IMR-90 (cell line): ENCODE measurements around the gene PIGA. TPM values are rescaled to one million over a fixed set of nuclear protein-coding genes. Genes with fewer than 3 reads are reported as not detected.

Source experiments
- ATAC-seq: fragments of 200-7000 bp; cut with Tn5 transposase; 2 replicates; pipeline ENCODE4 v1.9.1; 2020; ENCODE audit warnings: low read depth, mild to moderate bottlenecking, moderate library complexity
- BruUV-seq: library from RNA; stranded (reverse); fragments of 400-500 nt; replicated peaks from 2 replicates; lab custom pipeline; 2021; lab: Mats Ljungman, UMichigan
- CTCF ChIA-PET: fragments of 300-600 bp; formaldehyde crosslinking; extraction: SDS; loops from one replicate; lab custom pipeline; 2021; ENCODE audit warnings: antibody characterized with exemption; lab: Yijun Ruan, JAX
- POLR2A ChIA-PET: fragments of 300-600 bp; sonication (Branson Sonifier 250); formaldehyde crosslinking; loops from one replicate; lab custom pipeline; 2022; ENCODE audit warnings: antibody characterized with exemption; ENCODE audit not compliant: unreplicated experiment; lab: Charles Lee
- DNase-seq: peaks from one replicate; pipeline ENCODE4 v3.0.0; 2013
- H2AFZ ChIP-seq: replicated peaks from 2 replicates; pipeline ENCODE3; 2013; ENCODE audit warnings: low read length, mild to moderate bottlenecking; ENCODE audit not compliant: poor library complexity
- H2AK5ac ChIP-seq: 2 replicates; pipeline ENCODE4 v1.6.1; 2013; ENCODE audit warnings: low read depth, low read length, inconsistent platforms
- H2AK9ac ChIP-seq: replicated peaks from 2 replicates; pipeline ENCODE3; 2013; ENCODE audit warnings: mild to moderate bottlenecking, low read depth, low read length, moderate library complexity; ENCODE audit not compliant: poor library complexity
- H2BK120ac ChIP-seq: 2 replicates; pipeline ENCODE4 v1.6.1; 2013; ENCODE audit warnings: low read depth, low read length, inconsistent platforms
- H2BK15ac ChIP-seq: 3 replicates; pipeline ENCODE4 v1.6.1; 2013; ENCODE audit warnings: low read depth, low read length, inconsistent platforms
- H2BK20ac ChIP-seq: 2 replicates; pipeline ENCODE4 v1.6.1; 2013; ENCODE audit warnings: low read depth, mild to moderate bottlenecking, inconsistent platforms, low read length, moderate library complexity
- H2BK5ac ChIP-seq: 2 replicates; pipeline ENCODE4 v1.6.1; 2013; ENCODE audit warnings: mild to moderate bottlenecking, low read depth, low read length, inconsistent platforms; ENCODE audit not compliant: poor library complexity, severe bottlenecking
- H3K14ac ChIP-seq: replicated peaks from 2 replicates; pipeline ENCODE4 v1.6.1; 2013; ENCODE audit warnings: low read depth, low read length, inconsistent platforms
- H3K18ac ChIP-seq: 2 replicates; pipeline ENCODE4 v1.6.1; 2013; ENCODE audit warnings: low read depth, low read length, control low read depth
- H3K23ac ChIP-seq: 2 replicates; pipeline ENCODE4 v1.6.1; 2013; ENCODE audit warnings: low read depth, low read length, inconsistent platforms
- H3K27ac ChIP-seq: 2 replicates; pipeline ENCODE4 v1.5.1; 2013; ENCODE audit warnings: mild to moderate bottlenecking, control low read depth, low read length; ENCODE audit not compliant: insufficient read depth
- H3K27me3 ChIP-seq: 2 replicates; pipeline ENCODE4 v1.6.1; 2013; ENCODE audit warnings: low read length; ENCODE audit not compliant: control insufficient read depth, insufficient read depth
- H3K36me3 ChIP-seq: 2 replicates; pipeline ENCODE4 v1.6.1; 2013; ENCODE audit warnings: low read length, mixed read lengths; ENCODE audit not compliant: control insufficient read depth, insufficient read depth
- H3K4ac ChIP-seq: 2 replicates; pipeline ENCODE4 v1.6.1; 2013; ENCODE audit warnings: low read depth, low read length, inconsistent platforms
- H3K4me1 ChIP-seq: 2 replicates; pipeline ENCODE4 v1.6.1; 2013; ENCODE audit warnings: low read length, mixed read lengths; ENCODE audit not compliant: control insufficient read depth, insufficient read depth
- H3K4me2 ChIP-seq: 2 replicates; pipeline ENCODE4 v1.6.1; 2013; ENCODE audit warnings: low read depth, mild to moderate bottlenecking, control low read depth, low read length, moderate library complexity
- H3K4me3 ChIP-seq: 2 replicates; pipeline ENCODE4 v1.5.1; 2013; ENCODE audit warnings: low read depth, mild to moderate bottlenecking, control low read depth, low read length, moderate library complexity; ENCODE audit not compliant: insufficient read depth
- H3K56ac ChIP-seq: 2 replicates; pipeline ENCODE4 v1.6.1; 2013; ENCODE audit warnings: low read length, inconsistent platforms; ENCODE audit not compliant: insufficient read depth; ENCODE audit errors: extremely low read depth
- H3K79me1 ChIP-seq, 2 experiments: 2 replicates each; pipeline ENCODE4 v1.6.1; 2013; ENCODE audit warnings: low read length in 2 of 2, inconsistent platforms in 1 of 2, low read depth in 1 of 2
- H3K9ac ChIP-seq: 2 replicates; pipeline ENCODE4 v1.6.1; 2013; ENCODE audit warnings: low read depth, low read length, control low read depth
- H3K9me1 ChIP-seq: 2 replicates; pipeline ENCODE4 v1.6.1; 2013; ENCODE audit warnings: low read length, inconsistent platforms; ENCODE audit not compliant: insufficient read depth
- H3K9me3 ChIP-seq: 2 replicates; pipeline ENCODE4 v1.6.1; 2013; ENCODE audit warnings: low read length; ENCODE audit not compliant: control insufficient read depth, insufficient read depth
- H4K20me1 ChIP-seq: 2 replicates; pipeline ENCODE4 v1.6.1; 2013; ENCODE audit warnings: low read length, inconsistent platforms; ENCODE audit not compliant: insufficient read depth
- H4K5ac ChIP-seq: 2 replicates; pipeline ENCODE4 v1.6.1; 2013; ENCODE audit warnings: mild to moderate bottlenecking, low read depth, low read length, control low read depth
- H4K8ac ChIP-seq, 2 experiments: 2 replicates each; pipeline ENCODE4 v1.6.1; 2013; ENCODE audit warnings: low read depth in 2 of 2, low read length in 2 of 2, control low read depth in 1 of 2, inconsistent platforms in 1 of 2
- H4K91ac ChIP-seq: 2 replicates; pipeline ENCODE4 v1.6.1; 2013; ENCODE audit warnings: low read depth, low read length, inconsistent platforms; ENCODE audit not compliant: insufficient read depth
- BHLHE40 ChIP-seq: fragments of 150-350 bp; IDR thresholded peaks from 2 replicates; pipeline ENCODE4 v1.6.1; 2016; ENCODE audit warnings: mild to moderate bottlenecking, low read depth, low read length
- RFX5 ChIP-seq: IDR thresholded peaks from 2 replicates; pipeline ENCODE4 v1.8.0; 2012; ENCODE audit warnings: low read depth, mild to moderate bottlenecking, low read length, moderate library complexity
- WGBS, 2 experiments: methylation state at CpG; one replicate each; pipeline versions ENCODE4 v1.1.5 to v1.1.7; 2013; ENCODE audit warnings: missing lambda C conversion rate in 2 of 2; ENCODE audit not compliant: insufficient read length in 1 of 2; ENCODE audit errors: extremely low coverage in 2 of 2; 5-methylcytosine and 5-hydroxymethylcytosine counted together
- dilution Hi-C: fragments of 300-500 bp; cut with HindIII; formaldehyde crosslinking; loops from one replicate; pipeline ENCODE4 v1.14.3; 2018; ENCODE audit warnings: low sequenced_read_pairs; ENCODE audit not compliant: unreplicated experiment
- in situ Hi-C: fragments of 300-500 bp; cut with MboI; formaldehyde crosslinking; loops from 3 replicates; pipeline ENCODE4 v1.14.3; 2019; ENCODE audit warnings: low sequenced_read_pairs, inconsistent platforms, mixed read lengths
- intact Hi-C: fragments of 100-400 bp; cut with micrococcal nuclease; formaldehyde crosslinking; loops from 2 replicates; pipeline ENCODE4 v1.10.0; 2022
- polyA plus RNA-seq, 3 experiments: library from polyadenylated mRNA; depleted of rRNA; stranded (reverse); fragments of >200 nt; gene quantifications; 2 replicates each; pipeline ENCODE4 v1.2.3, GENCODE V29; 2012; ENCODE audit warnings: low replicate concordance in 1 of 3
- total RNA-seq: library from RNA; depleted of rRNA; stranded (reverse); fragments of >200 nt; gene quantifications from 2 replicates; pipeline ENCODE4 v1.2.3, GENCODE V29; 2012; rRNA removed

PIGA gene
- total and polyA plus RNA-seq, 2 of the 4 experiments (the other 2 are of a cell fraction): 3.4 to 9.1 TPM

DNA sequence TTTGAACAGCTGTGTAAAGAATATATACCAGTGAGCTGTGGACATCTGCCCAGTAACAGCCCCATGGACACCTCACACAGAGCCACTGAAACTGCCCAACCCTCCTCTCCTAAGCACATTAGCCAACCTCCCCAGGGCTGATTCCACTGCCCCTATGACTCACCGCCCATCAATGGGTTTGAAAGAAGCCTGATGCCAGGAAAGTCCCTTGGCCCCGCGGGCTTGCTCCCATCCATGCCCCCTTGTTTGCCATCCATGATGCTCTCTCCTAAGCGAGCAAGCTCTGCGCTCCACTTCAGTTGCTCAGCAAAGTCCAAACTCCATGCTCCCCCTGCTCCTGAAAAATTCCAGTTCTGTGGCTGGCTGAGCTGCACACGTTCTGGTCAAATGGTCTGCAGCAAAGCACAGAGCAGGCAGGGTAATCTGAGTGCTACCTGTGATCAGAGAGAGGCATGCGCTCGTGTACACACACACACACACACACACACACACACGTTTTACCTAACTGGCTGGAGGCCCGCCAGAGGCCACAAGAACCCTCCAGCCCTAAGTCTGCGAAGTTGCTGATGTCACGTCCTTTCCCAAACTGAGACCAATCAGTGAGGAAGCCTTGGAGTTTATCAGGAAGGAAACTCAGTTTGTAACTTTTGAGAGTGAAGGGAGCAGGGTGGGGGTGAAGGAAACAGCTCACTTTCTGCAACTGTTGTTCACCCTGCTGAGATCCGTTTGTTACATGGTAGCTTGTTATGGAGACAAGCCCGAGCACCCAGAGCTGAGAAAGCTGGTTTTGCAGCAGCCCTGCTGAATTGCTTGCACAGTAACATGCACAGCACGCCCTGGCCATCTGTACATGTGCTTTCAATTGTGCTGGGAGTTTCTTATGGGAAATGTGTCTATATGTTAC is 65.5 kb downstream of the PIGA start, which contains the start of gene ASB9:
Gene ASB9 (minus strand): TSS at position 466 of the 904 bp plus-strand sequence. CDS start 209 bp downstream, at position 257.
- Histone ChIP-seq H2BK5ac (no peak within 1 kb of the TSS), H2BK20ac (no peak within 1 kb of the TSS), H3K9me3 (no peaks in the 10 kb centered on the region), H3K36me3 (no peaks in the 10 kb centered on the region), H4K8ac (no peak within 1 kb of the TSS), H4K91ac (no peak within 1 kb of the TSS), H3K79me1 (no peaks in the 10 kb centered on the region), H2AFZ (peak within 1 kb of the TSS; percentile 83), H3K9me1 (no peaks in the 10 kb centered on the region), H2BK120ac (no peak within 1 kb of the TSS), H2BK15ac (no peak within 1 kb of the TSS), H3K4ac (no peak within 1 kb of the TSS), H2AK5ac (no peak within 1 kb of the TSS), H3K56ac (no peak within 1 kb of the TSS), H3K14ac (no peak within 1 kb of the TSS), H3K4me2 (no peak within 1 kb of the TSS), H2AK9ac (no peak within 1 kb of the TSS), H4K5ac (no peak within 1 kb of the TSS), H3K18ac (no peak within 1 kb of the TSS), H3K9ac (no peak within 1 kb of the TSS), H4K20me1 (no peaks in the 10 kb centered on the region), H3K27me3 (no peaks in the 10 kb centered on the region), H3K23ac (no peak within 1 kb of the TSS), H3K4me3 (no peak within 1 kb of the TSS), H3K27ac (no peak within 1 kb of the TSS), H3K4me1 (no peaks in the 10 kb centered on the region; the same call in 1 of the 2 replicates)
- DNase-seq (peak; percentile 34), ATAC-seq (peak; percentile 68)
- BruUV-seq: no TSS peak
- intact Hi-C loops: no loop called here
- 0 out of 2 replicates have a peak, but pooled peaks have one; percentile 33 for TF ChIP-seq RFX5
- no peak for TF ChIP-seq BHLHE40
- ChIA-PET CTCF (interaction anchor here (0.8 kb wide), 1 partner anchor 27 kb away, joined by 3 read pairs; no protein-coding TSS in a partner anchor), POLR2A (no interaction called here)
- in situ Hi-C loops: no loop called here
- WGBS, 2 experiments: no CpG with 5 or more reads among the region's 15 CpGs
- dilution Hi-C loops: no loop called here

Other genes with a start within 250 kb of the PIGA start
- 0.28 and 0.36 TPM in 2 replicates for gene ASB9, start 65.4 kb downstream of the PIGA start, total RNA-seq
- gene ASB9, start 65.4 kb downstream of the PIGA start, polyA plus RNA-seq (2012; rRNA removed): 0.15 TPM in 1 of 2 replicates, not detected in the other
- not detected in 2 replicates for gene ASB11, start 19.9 kb downstream of the PIGA start, total RNA-seq
- gene ASB11, start 19.9 kb downstream of the PIGA start, polyA plus RNA-seq (2012; rRNA removed): not detected in 2 replicates
- under 0.01 and 0.18 TPM in 2 replicates for gene VEGFD, start 48.9 kb upstream of the PIGA start, total RNA-seq
- 0.13 and 0.19 TPM in 2 replicates for gene VEGFD, start 48.9 kb upstream of the PIGA start, polyA plus RNA-seq (2012; rRNA removed)
- 5.7 and 5.8 TPM in 2 replicates for gene PIR, start 157.8 kb upstream of the PIGA start, total RNA-seq
- 7.3 and 8.7 TPM in 2 replicates for gene PIR, start 157.8 kb upstream of the PIGA start, polyA plus RNA-seq (2012; rRNA removed)
- not detected in 2 replicates for gene BMX, start 165.3 kb upstream of the PIGA start, total RNA-seq
- gene BMX, start 165.3 kb upstream of the PIGA start, polyA plus RNA-seq (2012; rRNA removed): not detected in 2 replicates